Cerebellar nuclear complex (tissue), 1 donor: Measurements from ENCODE around the gene NHSL2.

Experiments
- DNase-seq, 2 experiments: peaks; one replicate each; lab custom pipeline; 2025; lab: John Stamatoyannopoulos, UW

Gene NHSL2

GRCh38 chrX:72180539-72180938 is 269.9 kb downstream of the NHSL2 start:
- no peak for DNase-seq

GRCh38 chrX:72181178-72182125 is 270.8 kb downstream of the NHSL2 start, which contains the start of gene PIN4:
PIN4 (plus strand) TSS chrX:72181757; CDS start chrX:72181786, 29 bp downstream.
- peak; percentile 42 to 84 for DNase-seq

- no peak for DNase-seq
Measured at GRCh38 chrX:72182924-72183323, 272.3 kb downstream of the NHSL2 start.

- no peak for DNase-seq
Measured at GRCh38 chrX:72201836-72202536, 291.3 kb downstream of the NHSL2 start.
